Measurements from ENCODE around the gene CCDC186.
A peak's percentile ranks its signal among the peaks of the same experiment; 100 is the strongest.

CCDC186 gene

GRCh38 chr10:114173603-114173920 lies 441 bp downstream of the CCDC186 start:
- Histone ChIP-seq H3K4me2 (ENCODE audit: low read length, poor library complexity, severe bottlenecking) (peak overlapping the region; percentile 72), H3K9me3 (ENCODE audit: control insufficient read depth, low read length) (peaks cover 2% of the 10 kb centered on the region), H3K4ac (ENCODE audit: low read depth in 1 of 2, low read length in 2 of 2) (peak overlapping the region; percentile 99 to 100), H4K8ac (ENCODE audit: low read length) (peak overlapping the region; percentile 97), H2BK120ac (ENCODE audit: low read depth, low read length) (peak overlapping the region; percentile 65), H3K4me3 (ENCODE audit: insufficient read depth in 1 of 2, low read depth in 1 of 2, low read length in 2 of 2) (peak overlapping the region; percentile 96 to 100), H3K14ac (ENCODE audit: low read length in 2 of 2) (peak overlapping the region in 1 of 2 experiments; percentile 100), H4K91ac (ENCODE audit: low read length) (peak overlapping the region; percentile 100), H3K79me1 (replicated peaks; ENCODE audit: low read length, poor library complexity, severe bottlenecking) (peaks cover 3% of the 10 kb centered on the region), H2BK15ac (ENCODE audit: low read depth, poor library complexity, severe bottlenecking) (peak overlapping the region; percentile 100), H3K4me1 (ENCODE audit: control insufficient read depth, insufficient read depth, low read depth, low read length) (peaks cover 2% of the 10 kb centered on the region), H2BK12ac (ENCODE audit: low read length in 2 of 2) (peak overlapping the region; percentile 72 to 87), H3K18ac (ENCODE audit: low read depth in 1 of 2, low read length in 2 of 2) (peak overlapping the region; percentile 92 to 100), H2AK5ac (ENCODE audit: low read length, severe bottlenecking) (peak overlapping the region; percentile 38), H3K27me3 (ENCODE audit: control insufficient read depth in 1 of 2, insufficient read depth in 1 of 2, low read length in 2 of 2) (no peaks in the 10 kb centered on the region), H2AFZ (ENCODE audit: low read depth, low read length) (peak overlapping the region; percentile 99), H3K27ac (ENCODE audit: low read length, poor library complexity, severe bottlenecking) (peak overlapping the region; percentile 30), H3K9ac (ENCODE audit: low read length) (peak overlapping the region; percentile 97), H3K23ac (ENCODE audit: low read length in 2 of 2) (peak overlapping the region; percentile 98 to 100), H2BK5ac (ENCODE audit: low read depth, low read length, poor library complexity, severe bottlenecking) (peak overlapping the region; percentile 79), H3K36me3 (ENCODE audit: control insufficient read depth in 1 of 2, insufficient read depth in 2 of 2, low read depth in 1 of 2, low read length in 2 of 2) (no peaks in the 10 kb centered on the region)
- DNase-seq: peak; percentile 28
- 4% methylated on average over 16 of the region's 23 CpGs for WGBS

GRCh38 chr10:114172776-114173602 lies 1.0 kb downstream of the CCDC186 start:
- 67% methylated on average over 4 of the region's 9 CpGs for WGBS
- H3K9ac ChIP-seq (ENCODE audit: low read length): peak overlapping the region; percentile 97
- H3K27me3 ChIP-seq (ENCODE audit: control insufficient read depth in 1 of 2, insufficient read depth in 1 of 2, low read length in 2 of 2): no peaks in the 10 kb centered on the region
- H2BK12ac ChIP-seq (ENCODE audit: low read length in 2 of 2): no peak overlapping the region
- no peak overlapping the region for H3K23ac ChIP-seq (ENCODE audit: low read length in 2 of 2)
- no peak overlapping the region for H4K8ac ChIP-seq (ENCODE audit: low read length)
- H3K9me3 ChIP-seq (ENCODE audit: control insufficient read depth, low read length): peaks cover 6% of the 10 kb centered on the region
- no peak overlapping the region for H3K27ac ChIP-seq (ENCODE audit: low read length, poor library complexity, severe bottlenecking)
- no peak overlapping the region for H2BK120ac ChIP-seq (ENCODE audit: low read depth, low read length)
- no peaks in the 10 kb centered on the region for H3K36me3 ChIP-seq (ENCODE audit: control insufficient read depth in 1 of 2, insufficient read depth in 2 of 2, low read depth in 1 of 2, low read length in 2 of 2)
- peak overlapping the region; percentile 99 to 100 for H3K4ac ChIP-seq (ENCODE audit: low read depth in 1 of 2, low read length in 2 of 2)
- H3K18ac ChIP-seq (ENCODE audit: low read depth in 1 of 2, low read length in 2 of 2): peak overlapping the region in 1 of 2 experiments; percentile 100
- peak; percentile 31 for DNase-seq
- peak overlapping the region in 1 of 2 experiments; percentile 100 for H3K14ac ChIP-seq (ENCODE audit: low read length in 2 of 2)
- H2AK5ac ChIP-seq (ENCODE audit: low read length, severe bottlenecking): no peak overlapping the region
- H3K4me2 ChIP-seq (ENCODE audit: low read length, poor library complexity, severe bottlenecking): peak overlapping the region; percentile 72
- peak overlapping the region in 1 of 2 experiments; percentile 96 for H3K4me3 ChIP-seq (ENCODE audit: insufficient read depth in 1 of 2, low read depth in 1 of 2, low read length in 2 of 2)
- H2BK15ac ChIP-seq (ENCODE audit: low read depth, poor library complexity, severe bottlenecking): no peak overlapping the region
- H2AFZ ChIP-seq (ENCODE audit: low read depth, low read length): no peak overlapping the region
- H3K4me1 ChIP-seq (ENCODE audit: control insufficient read depth, insufficient read depth, low read depth, low read length): peaks cover 2% of the 10 kb centered on the region
- peaks cover 5% of the 10 kb centered on the region for H3K79me1 ChIP-seq (replicated peaks; ENCODE audit: low read length, poor library complexity, severe bottlenecking)
- no peak overlapping the region for H2BK5ac ChIP-seq (ENCODE audit: low read depth, low read length, poor library complexity, severe bottlenecking)
- no peak overlapping the region for H4K91ac ChIP-seq (ENCODE audit: low read length)

DNA sequence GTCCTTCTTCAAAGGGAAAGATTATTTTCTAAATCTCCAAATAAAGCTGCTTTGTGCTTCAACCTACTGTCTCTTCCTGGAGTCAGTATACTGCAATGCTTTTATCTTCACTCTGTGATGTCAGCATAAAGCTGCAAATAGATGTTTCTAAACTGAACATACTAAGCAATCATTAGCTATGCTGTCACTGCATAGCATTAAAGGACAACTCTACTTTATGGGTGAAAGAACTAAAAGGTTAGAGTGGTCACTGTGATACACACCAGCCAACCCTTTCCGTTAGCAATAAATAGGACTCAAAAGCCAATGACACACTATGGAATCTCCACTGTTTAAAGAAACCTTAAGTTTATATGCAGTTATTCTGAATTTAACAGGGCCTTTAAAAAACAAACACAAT lies 1.8 kb downstream of the CCDC186 start:
- H3K9ac ChIP-seq (ENCODE audit: low read length): peak overlapping the region; percentile 97
- no peak overlapping the region for H3K27ac ChIP-seq (ENCODE audit: low read length, poor library complexity, severe bottlenecking)
- DNase-seq: peak; percentile 63
- peaks cover 0 to 3% of the 10 kb centered on the region in 2 experiments for H3K36me3 ChIP-seq (ENCODE audit: control insufficient read depth in 1 of 2, insufficient read depth in 2 of 2, low read depth in 1 of 2, low read length in 2 of 2)
- no peak overlapping the region for H4K8ac ChIP-seq (ENCODE audit: low read length)
- H3K4me1 ChIP-seq (ENCODE audit: control insufficient read depth, insufficient read depth, low read depth, low read length): peaks cover 2% of the 10 kb centered on the region
- H3K4ac ChIP-seq (ENCODE audit: low read depth in 1 of 2, low read length in 2 of 2): no peak overlapping the region
- H2BK5ac ChIP-seq (ENCODE audit: low read depth, low read length, poor library complexity, severe bottlenecking): no peak overlapping the region
- no peak overlapping the region for H2AFZ ChIP-seq (ENCODE audit: low read depth, low read length)
- H3K18ac ChIP-seq (ENCODE audit: low read depth in 1 of 2, low read length in 2 of 2): no peak overlapping the region
- no peak overlapping the region for H2AK5ac ChIP-seq (ENCODE audit: low read length, severe bottlenecking)
- H3K27me3 ChIP-seq (ENCODE audit: control insufficient read depth in 1 of 2, insufficient read depth in 1 of 2, low read length in 2 of 2): no peaks in the 10 kb centered on the region
- H2BK15ac ChIP-seq (ENCODE audit: low read depth, poor library complexity, severe bottlenecking): no peak overlapping the region
- H3K79me1 ChIP-seq (replicated peaks; ENCODE audit: low read length, poor library complexity, severe bottlenecking): peaks cover 5% of the 10 kb centered on the region
- H3K4me3 ChIP-seq (ENCODE audit: insufficient read depth in 1 of 2, low read depth in 1 of 2, low read length in 2 of 2): peak overlapping the region in 1 of 2 experiments; percentile 96
- H4K91ac ChIP-seq (ENCODE audit: low read length): no peak overlapping the region
- H3K14ac ChIP-seq (ENCODE audit: low read length in 2 of 2): no peak overlapping the region
- H3K4me2 ChIP-seq (ENCODE audit: low read length, poor library complexity, severe bottlenecking): peak overlapping the region; percentile 49
- no peak overlapping the region for H3K23ac ChIP-seq (ENCODE audit: low read length in 2 of 2)
- no CpG with 5 or more reads among the region's 1 CpG for WGBS
- peaks cover 6% of the 10 kb centered on the region for H3K9me3 ChIP-seq (ENCODE audit: control insufficient read depth, low read length)
- no peak overlapping the region for H2BK120ac ChIP-seq (ENCODE audit: low read depth, low read length)
- no peak overlapping the region for H2BK12ac ChIP-seq (ENCODE audit: low read length in 2 of 2)

- H3K23ac ChIP-seq (ENCODE audit: low read length in 2 of 2): no peak overlapping the region
Measured at GRCh38 chr10:114168450-114169009, 5.5 kb downstream of the CCDC186 start.

More at GRCh38 chr10:114168450-114169009, 5.5 kb downstream of the CCDC186 start:
- no peaks in the 10 kb centered on the region for H3K27me3 ChIP-seq (ENCODE audit: control insufficient read depth in 1 of 2, insufficient read depth in 1 of 2, low read length in 2 of 2)
- H4K91ac ChIP-seq (ENCODE audit: low read length): no peak overlapping the region
- no peak overlapping the region for H3K4me3 ChIP-seq (ENCODE audit: insufficient read depth in 1 of 2, low read depth in 1 of 2, low read length in 2 of 2)
- peaks cover 5% of the 10 kb centered on the region for H3K79me1 ChIP-seq (replicated peaks; ENCODE audit: low read length, poor library complexity, severe bottlenecking)
- no peak overlapping the region for H3K9ac ChIP-seq (ENCODE audit: low read length)
- H2BK5ac ChIP-seq (ENCODE audit: low read depth, low read length, poor library complexity, severe bottlenecking): no peak overlapping the region
- peaks cover 6% of the 10 kb centered on the region for H3K9me3 ChIP-seq (ENCODE audit: control insufficient read depth, low read length)
- no peak overlapping the region for H3K18ac ChIP-seq (ENCODE audit: low read depth in 1 of 2, low read length in 2 of 2)
- H3K14ac ChIP-seq (ENCODE audit: low read length in 2 of 2): no peak overlapping the region
- no peak for DNase-seq
- no peaks in the 10 kb centered on the region for H3K4me1 ChIP-seq (ENCODE audit: control insufficient read depth, insufficient read depth, low read depth, low read length)
- H3K27ac ChIP-seq (ENCODE audit: low read length, poor library complexity, severe bottlenecking): no peak overlapping the region
- H2BK12ac ChIP-seq (ENCODE audit: low read length in 2 of 2): no peak overlapping the region
- H3K4ac ChIP-seq (ENCODE audit: low read depth in 1 of 2, low read length in 2 of 2): no peak overlapping the region
- H2BK120ac ChIP-seq (ENCODE audit: low read depth, low read length): no peak overlapping the region
- H2AK5ac ChIP-seq (ENCODE audit: low read length, severe bottlenecking): no peak overlapping the region
- no peak overlapping the region for H3K4me2 ChIP-seq (ENCODE audit: low read length, poor library complexity, severe bottlenecking)
- H2BK15ac ChIP-seq (ENCODE audit: low read depth, poor library complexity, severe bottlenecking): no peak overlapping the region
- no peak overlapping the region for H2AFZ ChIP-seq (ENCODE audit: low read depth, low read length)
- H4K8ac ChIP-seq (ENCODE audit: low read length): no peak overlapping the region
- peaks cover 0 to 4% of the 10 kb centered on the region in 2 experiments for H3K36me3 ChIP-seq (ENCODE audit: control insufficient read depth in 1 of 2, insufficient read depth in 2 of 2, low read depth in 1 of 2, low read length in 2 of 2)
- WGBS: 96% methylated on average over 3 of the region's 3 CpGs
